ENCODE results near the gene DYNC2LI1. TPM values are rescaled to one million over a fixed set of nuclear protein-coding genes. Genes with fewer than 3 reads are reported as not detected.

DYNC2LI1 gene
- total and polyA plus RNA-seq, 8 donors = 3.5 to 43.1 (median 26.4) TPM

- 70 to 80% (median 78%) methylated on average over 9 of the region's 9 CpGs for WGBS, 5 donors
- no peak overlapping the region for H3K27ac ChIP-seq
- intact Hi-C loops (cut with DNase I; ENCODE audit: low total_unique reads) = no loop called here
These were observed 69.0 kb downstream of the DYNC2LI1 start for GRCh38 chr2:43842866-43843226.

GRCh38 chr2:43845181-43845580 lies 71.3 kb downstream of the DYNC2LI1 start:
- 61 to 90% (median 82%) methylated on average over 1 of the region's 1 CpG for WGBS, 5 donors
- H3K27ac ChIP-seq = no peak overlapping the region
- intact Hi-C loops (cut with DNase I; ENCODE audit: low total_unique reads) = no loop called here
- TF ChIP-seq POLR2A (IDR thresholded peaks at IDR 0.05) (no peak), POLR2AphosphoS5 (IDR thresholded peaks at IDR 0.05) (no peak), EP300 (IDR thresholded peaks at IDR 0.05) (no peak), CTCF (IDR thresholded peaks at IDR 0.05) (no peak)
- no peak overlapping the region for H3K4me3 ChIP-seq
- H3K36me3 ChIP-seq = no peaks in the 10 kb centered on the region
- no peaks in the 10 kb centered on the region for H3K27me3 ChIP-seq
- no peaks in the 10 kb centered on the region for H3K9me3 ChIP-seq
- H3K4me1 ChIP-seq = no peaks in the 10 kb centered on the region
- DNase-seq = no peak

More at GRCh38 chr2:43842866-43843226, 69.0 kb downstream of the DYNC2LI1 start:
- Histone ChIP-seq H3K4me1 (no peaks in the 10 kb centered on the region), H3K4me3 (no peak overlapping the region), H3K9me3 (no peaks in the 10 kb centered on the region), H3K36me3 (no peaks in the 10 kb centered on the region), H3K27me3 (no peaks in the 10 kb centered on the region)
- TF ChIP-seq POLR2AphosphoS5 (IDR thresholded peaks at IDR 0.05) = no peak
- no peak for TF ChIP-seq CTCF (IDR thresholded peaks at IDR 0.05)
- TF ChIP-seq POLR2A (IDR thresholded peaks at IDR 0.05) = no peak
- no peak for TF ChIP-seq EP300 (IDR thresholded peaks at IDR 0.05)
- no peak for DNase-seq

GRCh38 chr2:43846140-43846793 lies 72.4 kb downstream of the DYNC2LI1 start:
- intact Hi-C loops (cut with DNase I; ENCODE audit: low total_unique reads) = no loop called here
- H3K27ac ChIP-seq = no peak overlapping the region
- H3K4me3 ChIP-seq = no peak overlapping the region
- H3K36me3 ChIP-seq = no peaks in the 10 kb centered on the region
- DNase-seq = no peak
- H3K9me3 ChIP-seq = no peaks in the 10 kb centered on the region
- TF ChIP-seq POLR2AphosphoS5 (IDR thresholded peaks at IDR 0.05) (no peak), EP300 (IDR thresholded peaks at IDR 0.05) (no peak), POLR2A (IDR thresholded peaks at IDR 0.05) (no peak), CTCF (IDR thresholded peaks at IDR 0.05) (no peak)
- 86 to 92% (median 91%) methylated on average over 5 of the region's 5 CpGs for WGBS, 5 donors
- no peaks in the 10 kb centered on the region for H3K4me1 ChIP-seq
- H3K27me3 ChIP-seq = peaks cover 0 to 2% (median 0%) of the 10 kb centered on the region in 3 donors

- intact Hi-C loops (cut with DNase I; ENCODE audit: low total_unique reads) = no loop called here
- WGBS, 5 donors = 47 to 83% (median 79%) methylated on average over 1 of the region's 1 CpG
- Histone ChIP-seq H3K4me3 (no peak overlapping the region), H3K9me3 (no peaks in the 10 kb centered on the region), H3K27me3 (peaks cover 0 to 19% (median 0%) of the 10 kb centered on the region in 3 donors), H3K27ac (no peak overlapping the region), H3K4me1 (no peaks in the 10 kb centered on the region), H3K36me3 (no peaks in the 10 kb centered on the region)
- DNase-seq = no peak
- no peak for TF ChIP-seq POLR2A (IDR thresholded peaks at IDR 0.05)
- no peak for TF ChIP-seq EP300 (IDR thresholded peaks at IDR 0.05)
- no peak for TF ChIP-seq CTCF (IDR thresholded peaks at IDR 0.05)
- TF ChIP-seq POLR2AphosphoS5 (IDR thresholded peaks at IDR 0.05) = no peak
These were observed 74.4 kb downstream of the DYNC2LI1 start for GRCh38 chr2:43848214-43848613.

All from stomach (tissue), 9 donors.